ENCODE data around the gene PCGF2.

Gene PCGF2

DNA sequence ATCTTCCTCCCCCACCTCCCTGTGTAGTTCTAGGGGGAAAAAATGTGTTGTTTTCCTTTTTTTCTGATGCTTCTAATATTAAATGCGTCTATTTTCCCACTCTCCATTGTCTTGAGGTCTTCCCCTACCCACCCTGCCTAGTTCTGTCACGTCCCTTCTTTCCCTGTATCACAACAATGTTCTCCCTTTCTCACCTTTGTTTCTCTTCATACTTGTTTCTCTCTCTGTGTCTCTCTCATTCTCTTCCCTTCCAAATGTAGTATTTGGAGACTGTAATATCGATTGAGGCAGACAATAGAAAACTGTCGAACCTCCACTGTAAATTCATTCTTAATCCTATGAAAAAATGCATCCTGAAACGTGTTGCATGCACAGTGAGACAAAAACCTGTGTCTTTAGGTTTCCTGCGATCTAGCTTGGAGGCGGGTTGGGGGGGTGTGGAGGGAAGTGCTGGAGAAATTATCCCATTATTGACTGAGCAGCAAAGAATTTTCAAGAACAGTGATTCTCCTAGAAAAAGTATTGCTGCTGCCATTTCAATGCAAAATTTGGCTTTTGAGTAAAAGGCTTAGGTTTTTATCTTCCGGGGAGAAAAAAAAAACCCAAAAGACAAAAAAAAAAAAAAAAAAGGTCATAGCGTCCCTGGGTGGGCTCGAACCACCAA is 3.1 kb upstream of the PCGF2 start:
- no peak for DNase-seq

DNA sequence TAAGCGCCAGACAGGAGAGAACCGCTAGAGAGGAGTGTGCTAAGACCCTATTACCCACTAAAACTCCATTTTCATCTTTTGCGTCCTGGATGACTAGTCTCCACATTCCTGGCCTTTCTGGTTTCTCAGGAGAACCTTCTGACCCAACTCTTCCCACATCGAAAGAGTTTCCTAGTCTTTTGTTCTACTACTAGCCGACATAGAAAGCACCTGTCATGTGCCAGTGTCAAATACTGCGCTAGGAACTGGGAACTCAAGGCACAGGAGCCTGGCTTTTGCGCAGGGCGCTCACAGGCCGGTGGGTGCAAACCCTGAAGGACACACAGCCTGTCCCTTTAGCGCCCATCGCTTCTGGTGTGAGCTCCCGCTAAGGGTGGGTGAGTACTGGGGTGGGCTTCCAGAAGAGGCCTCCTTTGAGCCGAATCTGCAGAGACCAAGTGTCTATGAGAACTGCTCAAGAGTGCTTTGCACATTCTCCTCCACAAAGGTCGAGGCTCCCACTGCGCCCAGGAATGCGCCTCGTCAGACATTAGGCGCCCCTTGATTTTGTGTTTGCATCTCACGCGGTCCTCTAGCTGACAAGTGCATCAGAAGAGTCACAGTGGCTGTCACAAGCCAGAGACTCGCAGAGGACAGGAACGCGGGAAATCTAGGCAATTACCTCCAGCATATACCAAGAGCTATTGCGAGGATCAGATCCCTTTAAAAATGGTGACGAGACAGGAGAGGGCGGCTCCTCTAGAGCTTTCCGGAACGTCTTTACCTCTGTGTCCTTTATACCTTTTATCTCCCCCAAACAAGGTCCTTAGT is 2.4 kb upstream of the PCGF2 start:
- no peak for DNase-seq

DNA sequence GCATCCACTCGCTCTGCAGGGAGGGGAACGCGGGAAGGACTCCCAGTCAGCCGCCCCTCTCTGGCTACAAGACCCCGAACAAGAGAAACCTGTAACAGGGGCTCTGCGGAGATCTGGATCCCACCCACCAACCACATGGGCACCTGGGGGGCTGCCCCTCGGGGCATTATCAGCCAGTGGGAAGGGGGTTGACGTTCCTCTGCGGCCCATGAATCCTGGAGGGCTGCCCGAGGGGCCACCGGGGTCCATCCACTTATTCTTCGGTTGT is 1.8 kb upstream of the PCGF2 start:
- DNase-seq: no peak

DNA sequence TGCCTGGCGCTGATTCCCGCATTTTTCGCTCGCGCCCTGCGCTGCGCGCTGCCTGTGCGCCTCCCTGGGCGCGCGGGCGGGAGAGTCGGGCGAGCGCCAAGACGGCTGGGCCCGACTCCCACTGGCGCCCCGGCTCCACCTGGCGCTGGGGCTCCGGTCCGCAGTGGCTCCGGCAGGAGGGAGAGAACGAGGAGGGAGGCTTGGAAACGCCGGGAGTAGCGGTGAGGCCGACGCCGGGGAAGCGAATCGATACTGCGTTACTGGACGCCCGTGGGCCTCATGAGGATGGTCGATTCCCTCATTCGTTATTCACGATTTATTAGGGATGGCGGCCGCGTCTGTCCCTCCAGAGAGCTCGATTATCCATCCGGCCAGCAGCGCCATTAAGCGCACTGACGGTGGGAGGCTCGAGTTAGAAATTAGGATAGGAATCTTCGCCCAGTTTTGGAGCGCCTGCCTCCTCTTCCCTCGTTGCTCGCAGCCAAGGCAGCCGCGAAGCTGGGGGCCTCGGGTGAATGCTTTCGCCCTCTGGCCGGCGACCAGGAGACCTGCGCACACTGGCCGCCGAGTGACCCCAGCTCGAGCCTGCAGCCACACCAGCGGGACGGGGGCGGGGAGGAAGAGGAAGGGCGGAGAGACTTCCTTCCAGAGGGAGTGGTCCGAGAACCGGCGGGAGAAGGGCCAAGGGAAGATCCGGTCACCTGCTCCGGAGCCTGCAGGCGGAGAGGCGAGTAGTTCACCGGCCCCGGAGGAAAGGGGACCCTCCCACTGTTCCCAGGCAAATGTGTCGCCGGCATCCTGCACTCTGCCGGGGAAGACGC is 1.3 kb upstream of the PCGF2 start:
- DNase-seq: peak; percentile 61 to 64

- DNase-seq: no peak
These were observed 721 bp upstream of the PCGF2 start for GRCh38 chr17:38748892-38749222.

- DNase-seq: no peak
These were observed 530 bp downstream of the PCGF2 start for GRCh38 chr17:38747463-38748148.

GRCh38 chr17:38746849-38747462 is 1.2 kb downstream of the PCGF2 start:
- no peak for DNase-seq

- DNase-seq: no peak
These were observed 1.9 kb downstream of the PCGF2 start for GRCh38 chr17:38746004-38746848.

DNA sequence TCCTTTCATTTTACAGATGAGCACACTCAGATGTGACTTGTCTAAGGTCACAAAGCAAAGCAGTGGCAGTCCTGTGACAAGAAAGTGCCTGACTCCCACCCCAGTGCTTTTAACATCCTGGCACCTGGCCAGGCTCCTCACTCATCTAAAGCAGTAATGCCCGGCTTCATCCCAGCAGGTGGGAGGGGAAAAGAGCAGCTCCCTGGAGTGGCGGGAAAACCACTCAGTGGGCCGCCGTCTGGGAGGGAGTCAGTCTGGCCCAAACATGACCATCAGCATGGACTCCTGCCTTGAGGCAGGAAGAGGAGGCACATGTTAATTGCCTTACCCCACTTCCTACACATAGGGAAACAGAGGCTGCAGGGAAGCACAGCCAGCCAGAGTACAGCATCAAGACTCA is 2.6 kb downstream of the PCGF2 start:
- no peak for DNase-seq

DNA sequence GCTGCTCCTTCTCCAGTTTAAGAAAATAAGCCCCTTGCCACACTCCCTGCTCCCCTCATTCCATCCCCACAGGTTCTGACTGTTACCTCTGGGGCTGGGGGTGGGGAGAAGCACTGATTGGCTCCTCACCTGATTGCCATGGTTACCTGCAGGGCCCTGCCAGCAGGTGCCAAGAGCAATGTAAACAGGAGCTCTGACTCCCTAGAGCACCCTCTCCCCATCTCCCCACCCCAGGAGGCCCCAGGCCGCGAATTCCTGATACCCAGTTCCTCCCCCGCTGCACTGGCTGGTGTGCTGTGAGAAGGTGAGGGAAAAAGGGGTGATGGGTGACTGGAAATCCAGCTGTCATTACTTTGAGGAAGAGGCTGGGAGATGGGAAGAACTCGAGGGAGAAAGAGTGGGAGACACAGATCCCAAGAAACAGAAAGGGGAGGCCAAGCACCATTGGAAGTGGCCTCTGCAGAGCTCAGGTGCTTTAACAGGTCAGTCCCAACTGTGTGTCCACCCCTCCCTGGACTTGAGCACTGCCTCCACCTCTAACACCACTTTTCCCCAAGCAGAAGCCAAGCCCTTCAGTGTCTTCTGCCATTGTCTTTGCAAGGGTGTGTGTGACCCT is 4.5 kb downstream of the PCGF2 start:
- DNase-seq: no peak

- peak in 1 of 2 donors; percentile 31 for DNase-seq
These were observed 5.5 kb downstream of the PCGF2 start for GRCh38 chr17:38742411-38743308.

GRCh38 chr17:38741921-38742410 is 6.2 kb downstream of the PCGF2 start:
- no peak for DNase-seq

DNA sequence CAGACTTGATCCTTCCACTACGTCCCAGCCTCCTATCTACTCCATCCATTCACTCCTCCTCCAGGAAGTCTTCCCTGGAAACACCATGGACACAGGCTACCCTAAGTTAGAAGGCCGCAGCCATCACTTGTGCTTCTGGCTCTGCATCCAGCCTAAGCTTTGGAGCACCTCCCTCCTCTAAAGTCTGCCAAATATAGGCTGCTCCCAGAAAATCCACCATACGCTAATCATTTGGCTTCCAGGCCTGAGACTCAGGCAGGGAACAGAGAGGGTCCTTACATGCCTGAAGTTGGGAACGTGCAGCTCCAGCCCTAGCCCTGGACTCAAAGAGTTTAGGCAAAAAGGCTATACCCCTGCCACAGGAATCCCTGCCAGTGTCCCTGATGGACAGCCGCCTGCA is 6.7 kb downstream of the PCGF2 start:
- DNase-seq: no peak

DNA sequence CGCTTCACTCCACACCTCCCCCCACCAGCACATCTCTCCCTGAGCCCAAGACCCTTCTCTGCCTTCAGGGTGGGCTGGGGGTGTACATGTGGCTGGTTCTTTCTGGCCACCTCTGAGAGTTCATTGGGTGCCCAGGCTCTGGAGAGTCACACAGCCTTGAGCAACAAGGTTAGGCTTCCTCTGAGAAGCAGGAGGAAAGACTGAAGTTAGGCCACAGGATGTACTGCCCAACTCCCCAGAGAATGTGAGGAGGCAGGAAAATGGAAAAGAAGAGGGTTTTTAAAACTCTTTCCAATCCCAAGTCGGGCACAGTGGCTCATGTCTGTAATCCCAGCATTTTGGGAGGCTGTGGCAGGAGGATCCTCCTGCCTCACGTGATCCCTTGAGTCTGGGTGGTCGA is 7.3 kb downstream of the PCGF2 start:
- DNase-seq: no peak

GRCh38 chr17:38740044-38740443 is 8.1 kb downstream of the PCGF2 start:
- no peak for DNase-seq

DNA sequence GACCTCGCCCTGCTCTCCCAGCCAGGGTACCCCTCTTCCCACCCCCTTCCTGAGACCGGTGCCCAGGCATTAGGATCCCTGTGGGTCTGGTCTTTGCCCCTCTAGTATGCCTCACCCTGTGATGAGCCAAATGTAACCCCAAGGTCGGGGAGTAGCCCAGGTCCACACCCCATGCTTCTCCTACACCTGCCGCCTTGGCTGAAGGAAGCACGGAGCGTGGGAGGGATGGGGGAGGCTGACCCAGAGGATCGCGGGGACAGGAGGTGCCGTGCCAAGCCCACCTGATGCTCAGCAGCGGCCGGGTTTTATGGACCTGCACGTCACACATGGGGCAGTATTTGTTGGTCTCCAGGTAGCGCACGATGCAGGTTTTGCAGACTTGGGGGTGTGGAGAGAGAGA is 8.8 kb downstream of the PCGF2 start:
- DNase-seq: no peak

DNA sequence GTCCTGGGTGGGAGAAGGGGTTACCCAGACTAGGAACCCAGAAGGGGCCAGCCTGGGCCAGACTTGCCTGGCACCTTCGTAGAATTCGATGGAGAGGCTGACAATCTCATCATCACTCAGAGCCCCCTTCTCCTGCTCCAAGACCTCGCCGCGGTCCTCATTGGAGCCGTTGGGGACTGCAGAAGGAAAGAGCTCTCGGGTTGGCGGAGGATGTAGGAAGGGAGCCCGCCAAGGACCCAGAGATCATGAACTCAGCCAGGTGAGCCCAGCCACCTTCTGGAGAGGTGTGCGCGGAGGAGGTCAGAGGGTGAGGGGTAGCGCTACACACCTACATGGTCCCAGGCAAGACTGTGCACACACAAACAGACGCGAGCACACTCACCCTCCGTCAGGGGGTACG is 9.4 kb downstream of the PCGF2 start:
- DNase-seq: no peak

DNA sequence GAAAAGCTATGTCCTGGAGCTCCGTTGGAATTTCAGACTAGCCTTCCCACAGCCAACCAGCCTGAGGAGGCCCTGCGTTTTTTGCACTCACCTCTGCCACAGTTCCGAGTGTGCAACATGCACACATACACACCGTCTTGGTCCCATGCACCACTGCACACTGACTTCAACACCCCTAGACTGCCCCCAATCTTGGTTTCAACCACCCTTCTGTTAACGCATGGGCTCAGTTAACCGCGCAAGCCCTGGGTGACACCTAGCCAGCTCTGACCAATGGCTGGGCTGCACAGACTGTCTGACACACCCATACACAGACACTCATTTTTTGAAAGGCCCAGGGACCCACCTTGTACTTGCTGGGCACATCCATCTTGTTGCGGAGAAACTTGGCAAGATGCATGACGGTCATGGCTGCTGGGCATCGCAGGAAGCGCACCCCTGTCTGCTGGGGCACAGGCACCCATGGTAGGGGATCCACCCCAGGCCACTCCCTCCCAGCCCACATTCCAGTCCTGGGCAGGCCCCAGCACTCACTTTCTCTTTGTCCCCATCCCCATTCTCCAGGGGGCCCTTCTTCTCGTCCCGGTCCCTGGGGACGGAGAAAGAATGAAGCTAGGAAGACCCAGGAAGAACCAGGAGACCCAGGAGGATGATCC is 10.0 kb downstream of the PCGF2 start:
- no peak for DNase-seq

DNA sequence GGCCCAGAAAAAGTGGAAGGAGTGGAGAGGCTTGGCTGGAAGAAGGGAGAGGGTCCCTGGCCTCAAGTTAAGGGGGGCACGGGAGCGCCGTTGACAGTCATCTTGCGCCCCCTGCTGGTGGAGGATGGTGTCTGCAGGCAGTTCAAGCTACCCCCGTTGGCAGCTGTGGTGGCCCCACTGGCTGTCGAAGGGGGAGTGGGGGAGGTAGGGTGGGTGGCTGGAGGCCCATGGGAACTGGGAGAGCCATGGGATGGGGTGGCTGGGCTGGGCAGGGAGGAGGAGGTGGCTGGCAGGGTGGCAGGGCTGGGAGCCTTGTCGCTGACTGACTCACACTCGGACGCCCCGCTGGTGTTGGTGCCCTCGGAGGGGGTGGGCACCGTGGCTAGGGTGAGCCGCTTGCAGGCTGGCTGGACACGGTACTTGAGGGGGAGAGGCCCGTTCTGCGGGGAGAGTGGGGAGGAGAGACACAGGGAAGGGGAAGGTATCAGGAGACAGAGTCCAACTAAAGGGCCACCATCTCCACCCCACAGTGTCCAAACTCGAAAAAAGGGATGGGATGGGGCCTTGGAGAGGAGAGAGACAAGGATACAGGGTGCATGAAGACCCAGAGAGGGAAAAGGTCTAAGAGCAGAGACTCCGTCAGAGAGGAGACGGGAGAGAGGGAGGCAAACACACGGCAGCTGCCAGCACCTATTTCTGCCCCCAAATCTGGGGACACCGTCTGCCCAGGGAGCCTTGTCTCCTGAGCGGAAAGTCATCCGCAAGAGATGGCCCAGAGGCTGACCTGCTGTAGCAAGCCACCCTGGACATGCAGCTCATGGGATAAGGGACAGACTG is 12.8 kb downstream of the PCGF2 start:
- peak in 1 of 2 donors; percentile 65 for DNase-seq

Data from inflammatory macrophage treated with lipopolysaccharide for 1 hour (primary cell).